Esophagus muscularis mucosa (tissue), 4 donors: ENCODE measurements around the gene CES3.

Experiments
- CTCF ChIP-seq, 3 experiments: fragments of 200-600 bp in 2 of 3; fragments of 450-650 bp in 1 of 3; sonication (generic) in 2 of 3; IDR thresholded peaks; one replicate each; pipeline ENCODE4 v1.5.1; 2017 to 2019; ENCODE audit warnings: antibody characterized with exemption in 3 of 3, mild to moderate bottlenecking in 2 of 3, moderate library complexity in 1 of 3
- EP300 ChIP-seq: sonication (generic); formaldehyde crosslinking; IDR thresholded peaks from one replicate; pipeline ENCODE4 v1.6.1; 2017; ENCODE audit warnings: antibody characterized with exemption
- POLR2A ChIP-seq: fragments of 450-650 bp; IDR thresholded peaks from one replicate; pipeline ENCODE4 v1.6.1; 2017; ENCODE audit warnings: antibody characterized with exemption, moderate library complexity, mild to moderate bottlenecking, low read depth

DNA sequence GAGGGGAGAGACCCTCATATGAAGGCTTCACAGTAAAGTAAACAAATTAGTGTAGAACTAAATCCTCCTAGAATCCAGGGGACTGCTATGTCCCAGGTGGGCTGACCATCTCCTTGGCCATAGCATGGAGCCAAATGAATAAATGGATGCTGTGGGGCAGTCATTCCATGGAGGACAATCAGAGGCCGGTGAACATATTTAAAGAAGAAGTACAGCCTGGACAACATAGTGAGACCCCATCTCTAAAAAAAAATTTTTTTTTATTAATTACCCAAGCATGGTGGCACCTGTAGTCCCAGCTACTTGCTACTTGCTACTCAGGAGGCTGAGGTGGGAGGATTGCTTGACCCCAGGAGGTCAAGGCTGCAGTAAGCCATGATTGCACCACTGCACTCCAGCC lies 62.6 kb downstream of the CES3 start:
- TF ChIP-seq POLR2A = no peak
- TF ChIP-seq EP300 = no peak
- no peak for TF ChIP-seq CTCF (IDR thresholded peaks at IDR 0.05)
